HG03442 (cell line): Measurements from ENCODE around the gene ADORA1.

Experiments used
- ATAC-seq: cut with Tn5 transposase; IDR thresholded peaks from one replicate; pipeline ENCODE4 v1.9.1; 2021; ENCODE audit warnings: mild to moderate bottlenecking, moderate library complexity; ENCODE audit not compliant: unreplicated experiment

ADORA1 gene

DNA sequence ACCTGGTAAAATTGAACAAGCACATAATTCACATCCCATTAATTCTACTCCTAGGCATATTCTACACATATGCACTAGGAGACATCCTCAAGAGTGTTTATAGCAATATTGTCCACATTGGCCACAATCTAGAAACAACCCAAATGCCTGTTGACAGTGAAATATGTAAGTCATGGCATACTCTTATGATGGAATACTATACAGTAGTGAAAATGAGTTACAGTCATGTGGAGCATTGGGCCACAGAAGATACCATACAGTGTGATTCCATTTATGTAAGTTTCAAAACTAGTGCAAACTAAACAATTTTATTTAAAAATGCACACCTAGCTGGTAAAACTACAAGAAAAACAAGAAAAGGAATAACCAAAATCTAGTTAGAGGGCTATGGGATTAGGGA is 82.8 kb downstream of the ADORA1 start:
- no peak for ATAC-seq

DNA sequence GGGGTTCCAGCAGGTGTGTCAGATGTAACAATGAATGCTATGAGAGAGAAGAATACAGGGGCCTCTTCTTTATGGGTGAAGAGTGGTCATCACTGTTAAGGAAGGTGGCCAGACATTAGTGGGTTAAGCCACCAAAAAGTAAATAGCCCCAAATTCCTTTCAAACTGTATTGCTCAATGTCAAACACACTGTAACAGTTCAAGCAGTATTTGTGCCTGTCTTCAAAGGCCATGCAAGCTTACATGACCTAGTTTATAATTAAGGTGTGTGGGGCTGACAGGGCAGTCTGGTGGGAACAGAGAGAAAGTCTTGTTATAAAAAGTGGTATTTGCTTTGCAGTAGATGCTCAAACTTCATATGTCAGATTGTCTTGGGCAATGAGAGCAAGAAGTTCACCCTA is 83.5 kb downstream of the ADORA1 start:
- no peak for ATAC-seq

DNA sequence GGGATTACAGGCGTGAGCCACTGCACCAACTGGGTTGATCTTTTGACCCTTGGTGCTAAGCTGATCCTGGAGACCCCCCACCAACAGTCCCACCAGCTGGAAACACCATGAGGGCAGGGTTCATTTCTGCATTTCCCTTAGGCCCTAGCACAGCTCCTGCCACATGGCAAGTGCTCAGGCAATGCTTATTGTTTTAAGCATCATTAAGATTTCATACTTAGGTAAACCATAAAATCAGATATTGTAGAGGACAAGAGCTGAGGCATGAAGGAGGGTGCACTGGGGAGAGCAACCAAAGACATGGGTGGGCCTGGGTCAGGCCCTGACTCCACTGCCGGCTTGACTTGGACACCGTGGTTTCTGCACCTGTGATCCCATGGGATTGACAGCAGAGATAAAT is 84.3 kb downstream of the ADORA1 start:
- no peak for ATAC-seq

DNA sequence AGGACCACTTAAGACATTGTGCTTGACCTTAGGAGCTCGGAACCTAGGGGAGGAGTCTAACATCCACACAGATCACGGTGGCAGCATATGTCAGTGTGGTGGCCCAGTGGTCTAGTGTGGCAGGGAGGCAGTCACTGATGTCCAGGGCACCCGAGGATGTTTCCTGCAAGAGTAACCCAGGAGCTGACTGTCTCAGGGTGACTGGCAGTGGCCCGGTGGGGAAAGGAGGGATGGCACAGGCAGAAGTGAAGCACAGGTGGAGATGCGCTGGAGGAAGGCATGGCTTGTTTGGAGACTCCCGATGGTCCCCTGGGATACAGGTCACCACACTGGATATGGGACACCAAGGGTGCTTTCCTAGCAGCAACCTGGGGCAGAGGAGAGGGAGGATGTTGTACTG is 85.6 kb downstream of the ADORA1 start:
- no peak for ATAC-seq

DNA sequence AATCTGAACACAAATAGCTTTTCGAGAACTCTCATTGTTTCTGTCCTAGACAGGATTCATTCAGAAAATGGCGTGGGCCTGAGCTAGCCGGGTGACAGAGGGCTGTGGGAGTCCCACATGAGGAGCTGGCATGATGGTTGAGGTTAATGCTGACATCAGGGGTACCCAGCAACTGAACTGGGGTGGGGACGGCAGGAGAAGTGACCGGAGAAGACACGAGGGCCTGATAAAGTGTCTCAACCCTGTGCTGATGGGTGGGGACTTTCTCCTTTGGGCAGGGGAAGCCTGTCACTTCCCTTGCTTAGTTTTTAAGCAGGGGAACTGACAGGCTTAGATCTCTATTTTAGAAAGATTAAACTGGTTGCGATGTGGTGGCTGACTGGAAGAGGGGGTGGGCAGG is 87.3 kb downstream of the ADORA1 start:
- no peak for ATAC-seq

DNA sequence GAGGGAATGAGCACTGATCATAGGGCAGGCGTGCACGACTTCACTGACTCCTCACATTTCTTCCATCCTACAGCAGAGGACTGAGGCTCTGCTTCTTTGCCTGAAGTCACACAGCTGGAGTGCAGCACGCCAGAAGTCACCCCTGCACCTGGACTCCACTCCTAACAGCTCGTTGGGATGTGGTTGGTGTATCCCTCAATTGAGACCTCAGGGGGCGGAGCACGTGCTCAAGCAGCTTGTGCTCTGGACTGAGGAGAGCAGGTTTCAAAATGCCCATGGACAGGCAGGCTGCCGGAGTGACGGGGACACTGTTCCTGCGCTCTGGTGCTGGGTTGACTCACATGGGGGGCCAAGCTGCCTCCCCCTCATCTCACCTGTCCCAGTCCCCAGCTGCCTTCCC is 88.0 kb downstream of the ADORA1 start:
- no peak for ATAC-seq

DNA sequence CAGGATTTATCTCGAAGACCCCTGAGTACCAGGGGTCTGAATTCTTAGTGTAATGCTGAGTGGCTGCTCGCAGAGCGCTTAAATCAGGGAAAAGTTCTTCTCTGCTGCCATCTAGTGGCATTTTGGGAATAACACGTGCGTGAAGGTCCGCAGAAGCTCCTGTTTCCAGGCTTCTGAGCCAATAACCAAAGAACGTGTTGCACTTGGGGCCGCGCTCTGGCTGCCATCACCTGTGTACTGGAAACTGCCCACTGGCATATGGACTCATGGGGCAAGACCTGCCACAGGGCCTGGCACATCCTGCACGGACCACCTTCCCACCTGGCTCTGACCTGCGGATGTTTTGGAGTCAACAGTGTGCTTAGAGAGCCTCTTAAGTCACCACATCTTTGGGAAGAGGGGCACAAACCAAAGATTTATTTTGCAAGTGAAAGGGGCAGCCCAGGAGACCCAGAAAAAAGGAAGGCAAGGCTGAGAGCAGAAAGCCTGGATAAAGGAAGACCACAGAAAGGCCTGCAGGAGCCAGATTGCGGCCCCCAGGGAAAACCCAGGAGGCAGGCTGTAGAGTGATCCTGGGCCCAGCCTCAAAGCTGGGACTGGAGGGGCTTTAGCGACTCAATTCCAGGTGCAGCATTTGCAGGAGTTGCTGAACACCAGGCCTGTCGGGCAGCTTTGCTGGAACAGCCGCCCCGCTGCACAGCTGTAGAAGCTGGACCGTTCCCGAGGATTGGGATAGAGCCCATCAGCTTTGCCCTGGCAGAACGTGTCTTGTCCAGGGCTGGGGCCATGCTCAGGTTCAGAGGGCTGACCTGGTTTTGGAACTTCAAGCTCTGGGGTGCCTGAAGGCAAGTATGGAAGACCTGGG is 89.0 kb downstream of the ADORA1 start:
- no peak for ATAC-seq
